HT1080 (cell line): ENCODE data around the gene PLEK2. TPM values are rescaled to one million over a fixed set of nuclear protein-coding genes. Genes with fewer than 3 reads are reported as not detected.

Experiments used
- DNase-seq: peaks from one replicate; pipeline ENCODE4 v3.0.0-alpha.2; 2015; ENCODE audit warnings: low read depth
- total RNA-seq: library from RNA; depleted of rRNA; stranded (reverse); fragments of >200 nt; shearing (Covaris generic); gene quantifications from 2 replicates; pipeline ENCODE4 v1.2.3, GENCODE V29; 2014

The PLEK2 gene
- total RNA-seq, 1 experiment from 2014 or later: 1.4 TPM

GRCh38 chr14:67405771-67406170 is 6.2 kb downstream of the PLEK2 start:
- no peak for DNase-seq

GRCh38 chr14:67400434-67400833 is 11.5 kb downstream of the PLEK2 start:
- DNase-seq: no peak

- no peak for DNase-seq
Observed at GRCh38 chr14:67397536-67397935, 14.4 kb downstream of the PLEK2 start.

- peak; percentile 32 for DNase-seq
Observed at GRCh38 chr14:67396381-67396970, 15.5 kb downstream of the PLEK2 start.

- DNase-seq: peak; percentile 71
Observed at GRCh38 chr14:67395876-67396189, 16.1 kb downstream of the PLEK2 start.

- DNase-seq: no peak
Observed at GRCh38 chr14:67395086-67395875, 16.7 kb downstream of the PLEK2 start.

- no peak for DNase-seq
Observed at GRCh38 chr14:67393689-67394088, 18.3 kb downstream of the PLEK2 start.

- DNase-seq: no peak
Observed at GRCh38 chr14:67392800-67393199, 19.2 kb downstream of the PLEK2 start.

- DNase-seq: no peak
Observed at GRCh38 chr14:67392123-67392522, 19.8 kb downstream of the PLEK2 start.

- DNase-seq: no peak
Observed at GRCh38 chr14:67391268-67391667, 20.7 kb downstream of the PLEK2 start.

GRCh38 chr14:67389811-67390534 is 22.0 kb downstream of the PLEK2 start:
- DNase-seq: no peak

- DNase-seq: no peak
Observed at GRCh38 chr14:67389275-67389674, 22.7 kb downstream of the PLEK2 start.

GRCh38 chr14:67387195-67387594 is 24.8 kb downstream of the PLEK2 start:
- peak; percentile 57 for DNase-seq

GRCh38 chr14:67385618-67386017 is 26.3 kb downstream of the PLEK2 start:
- DNase-seq: no peak

- DNase-seq: no peak
Observed at GRCh38 chr14:67385120-67385519, 26.8 kb downstream of the PLEK2 start.

- no peak for DNase-seq
Observed at GRCh38 chr14:67377916-67378315, 34.0 kb downstream of the PLEK2 start.

- DNase-seq: no peak
Observed at GRCh38 chr14:67373347-67373746, 38.6 kb downstream of the PLEK2 start.

- no peak for DNase-seq
Observed at GRCh38 chr14:67372833-67373232, 39.1 kb downstream of the PLEK2 start.

- no peak for DNase-seq
Observed at GRCh38 chr14:67371247-67372148, 40.5 kb downstream of the PLEK2 start.

GRCh38 chr14:67370830-67371229 is 41.1 kb downstream of the PLEK2 start:
- peak; percentile 78 for DNase-seq

- DNase-seq: no peak
Observed at GRCh38 chr14:67365476-67365875, 46.5 kb downstream of the PLEK2 start.
